ENCODE measurements around the gene PTPN7. TPM values are rescaled to one million over a fixed set of nuclear protein-coding genes. Genes with fewer than 3 reads are reported as not detected.

Gene PTPN7
- total RNA-seq, 2 experiments from 2014 or later, result 67.5 to 83.1 TPM

DNA sequence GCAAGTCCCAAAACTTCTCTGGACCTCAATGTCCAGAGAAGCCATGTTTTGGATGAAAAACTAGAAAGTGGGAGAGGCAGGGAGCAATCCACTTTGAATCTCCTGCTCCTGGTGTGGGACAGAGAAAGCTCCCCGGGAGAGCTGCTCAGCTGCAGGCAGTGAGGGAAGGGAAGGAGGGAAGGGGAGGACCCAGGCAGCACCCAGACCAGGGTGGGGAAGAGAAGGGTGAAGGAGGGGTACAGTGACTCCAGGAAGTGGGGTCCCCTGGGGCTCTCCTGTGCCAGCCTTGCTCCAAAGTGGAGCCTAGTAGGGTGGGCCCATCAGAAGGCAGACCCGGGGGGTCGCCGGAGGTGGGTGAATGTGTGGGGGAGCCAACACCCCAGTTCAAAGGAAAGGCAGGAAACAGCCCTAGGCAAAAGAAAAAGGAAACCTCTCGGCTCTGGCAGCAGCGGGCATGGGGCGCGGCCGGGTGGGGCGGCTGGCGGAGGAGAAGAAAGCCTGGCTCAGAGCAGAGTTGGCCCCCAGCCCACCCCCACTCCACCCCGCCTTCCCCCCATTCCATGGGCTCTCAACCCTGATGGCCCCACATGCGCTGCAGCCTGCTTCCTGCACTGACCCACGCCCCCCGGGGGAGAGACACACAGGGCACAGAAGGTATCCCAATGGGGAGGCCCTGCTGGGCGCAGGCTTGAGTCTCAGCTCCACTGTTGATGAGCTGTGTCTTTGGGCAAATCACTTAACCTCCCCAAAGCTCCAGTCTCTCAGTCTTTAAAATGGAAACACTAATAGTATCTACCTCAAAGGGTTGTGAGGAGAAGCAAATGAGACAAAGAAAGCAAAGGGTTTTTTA, 38.9 kb upstream of the PTPN7 start:
- H3K9me3 ChIP-seq (ENCODE audit: low read length), result no peaks in the 10 kb centered on the region
- ChIA-PET POLR2A (no interaction called here), CTCF (ENCODE audit: unreplicated experiment) (no interaction called here)
- H3K27ac ChIP-seq (ENCODE audit: low read depth, low read length, poor library complexity, severe bottlenecking), result no peak overlapping the region
- H3K9me2 ChIP-seq (ENCODE audit: insufficient read depth, low read length), result no peaks in the 10 kb centered on the region
- no peaks in the 10 kb centered on the region for H3K79me2 ChIP-seq (ENCODE audit: insufficient read depth, low read depth, low read length)
- no peaks in the 10 kb centered on the region for H4K20me1 ChIP-seq (ENCODE audit: insufficient read depth, low read length)
- intact Hi-C loops (cut with micrococcal nuclease; ENCODE audit: unreplicated experiment), result no loop called here
- no TSS peak for BruUV-seq (replicated peaks)
- H2AFZ ChIP-seq (ENCODE audit: low read length), result no peak overlapping the region
- peaks cover 8% of the 10 kb centered on the region for H3K4me1 ChIP-seq (ENCODE audit: insufficient read depth, low read length, poor library complexity, severe bottlenecking)
- no peak overlapping the region for H3K4me3 ChIP-seq (ENCODE audit: low read depth, low read length, poor library complexity, severe bottlenecking)
- H3K36me3 ChIP-seq (ENCODE audit: insufficient read depth, low read length), result no peaks in the 10 kb centered on the region
- H3K4me2 ChIP-seq (ENCODE audit: low read length), result no peak overlapping the region
- no peak for TF ChIP-seq EZH2phosphoT487 (IDR thresholded peaks at IDR 0.05; ENCODE audit: borderline replicate concordance, low read depth, low read length)
- no peak for DNase-seq (ENCODE audit: low spot score)

GRCh38 chr1:202198366-202198724, 37.9 kb upstream of the PTPN7 start:
- no peak overlapping the region for H3K4me3 ChIP-seq (ENCODE audit: low read depth, low read length, poor library complexity, severe bottlenecking)
- H2AFZ ChIP-seq (ENCODE audit: low read length), result no peak overlapping the region
- H3K9me2 ChIP-seq (ENCODE audit: insufficient read depth, low read length), result no peaks in the 10 kb centered on the region
- no peak overlapping the region for H3K27ac ChIP-seq (ENCODE audit: low read depth, low read length, poor library complexity, severe bottlenecking)
- H3K9me3 ChIP-seq (ENCODE audit: low read length), result no peaks in the 10 kb centered on the region
- no peaks in the 10 kb centered on the region for H3K36me3 ChIP-seq (ENCODE audit: insufficient read depth, low read length)
- ChIA-PET CTCF (ENCODE audit: unreplicated experiment) (no interaction called here), POLR2A (interaction anchor here (0.9 kb wide), 1 partner anchor 11 kb away, joined by 3 read pairs; no protein-coding TSS in a partner anchor)
- intact Hi-C loops (cut with micrococcal nuclease; ENCODE audit: unreplicated experiment), result no loop called here
- no peaks in the 10 kb centered on the region for H3K79me2 ChIP-seq (ENCODE audit: insufficient read depth, low read depth, low read length)
- H3K4me2 ChIP-seq (ENCODE audit: low read length), result no peak overlapping the region
- DNase-seq (ENCODE audit: low spot score), result no peak
- BruUV-seq (replicated peaks), result no TSS peak
- no peaks in the 10 kb centered on the region for H4K20me1 ChIP-seq (ENCODE audit: insufficient read depth, low read length)
- TF ChIP-seq EZH2phosphoT487 (IDR thresholded peaks at IDR 0.05; ENCODE audit: borderline replicate concordance, low read depth, low read length) (no peak), CTCF (conservative IDR thresholded peaks at IDR 0.05; ENCODE audit: low read length) (no peak)
- peaks cover 11% of the 10 kb centered on the region for H3K4me1 ChIP-seq (ENCODE audit: insufficient read depth, low read length, poor library complexity, severe bottlenecking)

DNA sequence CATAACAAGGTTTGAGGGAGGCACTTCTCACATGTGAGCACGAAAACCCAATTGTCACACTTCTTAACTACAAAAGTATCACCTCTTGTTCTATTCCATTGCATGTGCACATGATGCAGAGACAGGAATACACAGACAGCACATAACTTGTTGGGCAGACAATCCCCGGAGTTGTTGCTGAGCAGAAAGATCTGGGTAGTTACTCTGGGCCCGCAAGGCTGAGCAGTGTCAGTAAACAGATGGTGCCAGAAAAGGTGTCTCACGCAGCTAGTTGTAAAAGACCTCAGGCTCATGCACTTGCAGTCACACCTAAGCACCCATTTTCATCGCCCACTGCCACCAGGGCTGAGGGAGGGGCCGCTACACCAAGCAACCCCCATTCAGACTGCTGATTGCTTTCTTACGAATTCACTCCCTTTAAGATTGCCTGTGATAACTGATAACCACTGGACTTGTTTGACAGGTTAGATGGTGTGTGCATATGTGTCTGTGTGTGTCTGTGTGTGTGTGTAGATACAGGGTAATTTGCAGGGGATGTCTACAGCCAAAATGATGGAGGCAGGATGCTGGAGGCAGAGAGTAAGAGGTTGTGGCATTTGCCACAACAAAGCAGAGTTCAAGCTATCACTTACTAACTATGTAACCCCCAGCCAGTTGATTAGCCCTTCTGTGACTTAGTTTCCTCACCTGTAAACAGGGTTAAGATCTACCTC, 37.4 kb upstream of the PTPN7 start:
- DNase-seq (ENCODE audit: low spot score), result no peak
- no peak overlapping the region for H3K4me2 ChIP-seq (ENCODE audit: low read length)
- no peaks in the 10 kb centered on the region for H3K9me3 ChIP-seq (ENCODE audit: low read length)
- no peak overlapping the region for H2AFZ ChIP-seq (ENCODE audit: low read length)
- intact Hi-C loops (cut with micrococcal nuclease; ENCODE audit: unreplicated experiment), result no loop called here
- no peak for TF ChIP-seq CTCF (conservative IDR thresholded peaks at IDR 0.05; ENCODE audit: low read length)
- TF ChIP-seq EZH2phosphoT487 (IDR thresholded peaks at IDR 0.05; ENCODE audit: borderline replicate concordance, low read depth, low read length), result no peak
- H4K20me1 ChIP-seq (ENCODE audit: insufficient read depth, low read length), result no peaks in the 10 kb centered on the region
- ChIA-PET CTCF (ENCODE audit: unreplicated experiment) (no interaction called here), POLR2A (interaction anchor here (0.9 kb wide), 1 partner anchor 11 kb away, joined by 3 read pairs; no protein-coding TSS in a partner anchor)
- no peaks in the 10 kb centered on the region for H3K36me3 ChIP-seq (ENCODE audit: insufficient read depth, low read length)
- H3K4me1 ChIP-seq (ENCODE audit: insufficient read depth, low read length, poor library complexity, severe bottlenecking), result peaks cover 11% of the 10 kb centered on the region
- H3K9me2 ChIP-seq (ENCODE audit: insufficient read depth, low read length), result no peaks in the 10 kb centered on the region
- no TSS peak for BruUV-seq (replicated peaks)
- H3K79me2 ChIP-seq (ENCODE audit: insufficient read depth, low read depth, low read length), result no peaks in the 10 kb centered on the region
- no peak overlapping the region for H3K4me3 ChIP-seq (ENCODE audit: low read depth, low read length, poor library complexity, severe bottlenecking)
- H3K27ac ChIP-seq (ENCODE audit: low read depth, low read length, poor library complexity, severe bottlenecking), result no peak overlapping the region

Data from OCI-LY7 (cell line).